K562 (cell line): ENCODE results near the gene EFNA2. TPM values are rescaled to one million over a fixed set of nuclear protein-coding genes. Genes with fewer than 3 reads are reported as not detected.
A peak's percentile ranks its signal among the peaks of the same experiment; 100 is the strongest.

ENCODE experiments used
- FOS ChIP-seq: IDR thresholded peaks from 3 replicates; pipeline ENCODE4 v1.6.1; 2011; ENCODE audit not compliant: insufficient read length; ENCODE audit errors: extremely low read depth
- HNRNPH1 ChIP-seq: fragments of 200-400 bp; formaldehyde crosslinking; optimal IDR thresholded peaks from 2 replicates; pipeline ENCODE3; 2017; ENCODE audit warnings: low read depth, mild to moderate bottlenecking, low read length, moderate library complexity
- JUN ChIP-seq, 2 experiments: sonication (generic) in 1 of 2; formaldehyde crosslinking in 1 of 2; IDR thresholded peaks; 2 replicates each; pipeline versions ENCODE4 v1.6.1 to v1.8.0; 2012 to 2022; ENCODE audit warnings: borderline replicate concordance in 2 of 2, mild to moderate bottlenecking in 2 of 2, improper control_type of control experiment in 1 of 2, low read depth in 1 of 2, low read length in 1 of 2, missing genetic modification reagents in 1 of 2
- MAZ ChIP-seq, 2 experiments: fragments of 450-650 bp in 1 of 2; sonication (generic) in 1 of 2; formaldehyde crosslinking; IDR thresholded peaks in 1 of 2; conservative IDR thresholded peaks in 1 of 2; 2 replicates each; pipeline versions ENCODE4 v1.4.0 to v1.5.0; 2020; ENCODE audit warnings: mild to moderate bottlenecking in 1 of 2, missing genetic modification reagents in 1 of 2
- MITF ChIP-seq: IDR thresholded peaks from 2 replicates; pipeline ENCODE4 v1.6.1; 2014; ENCODE audit warnings: antibody characterized with exemption
- NCOA6 ChIP-seq: fragments of 450-650 bp; IDR thresholded peaks from 2 replicates; pipeline ENCODE4 v1.6.1; 2017; ENCODE audit warnings: mild to moderate bottlenecking
- NCOR1 ChIP-seq: fragments of 450-650 bp; IDR thresholded peaks from 2 replicates; pipeline ENCODE4 v1.6.1; 2016; ENCODE audit warnings: mild to moderate bottlenecking, moderate library complexity
- POLR2AphosphoS5 ChIP-seq: IDR thresholded peaks from 2 replicates; pipeline ENCODE4 v1.6.1; 2011; ENCODE audit warnings: mild to moderate bottlenecking, low read depth, low read length, moderate library complexity; ENCODE audit not compliant: control insufficient read depth, insufficient read depth
- POLR2G ChIP-seq: fragments of 200-400 bp; formaldehyde crosslinking; IDR thresholded peaks from 2 replicates; pipeline ENCODE4 v1.6.1; 2017; ENCODE audit warnings: low read depth, mild to moderate bottlenecking, antibody characterized with exemption, low read length, moderate library complexity
- SETDB1 ChIP-seq: IDR thresholded peaks from one replicate; pipeline ENCODE4 v1.6.1; 2012; ENCODE audit warnings: low read length, control low read depth, inconsistent platforms
- SOX6 ChIP-seq: fragments of 450-650 bp; IDR thresholded peaks from 2 replicates; pipeline ENCODE4 v1.6.1; 2014; ENCODE audit warnings: mild to moderate bottlenecking
- TAF1 ChIP-seq: IDR thresholded peaks from 2 replicates; pipeline ENCODE4 v1.6.1; 2011; ENCODE audit warnings: mild to moderate bottlenecking, low read length, moderate library complexity; ENCODE audit not compliant: insufficient read depth, control insufficient read depth, severe bottlenecking; ENCODE audit errors: extremely low read depth
- XRCC5 ChIP-seq: fragments of 200-400 bp; formaldehyde crosslinking; IDR thresholded peaks from 2 replicates; pipeline ENCODE4 v1.6.1; 2017; ENCODE audit warnings: low read depth, mild to moderate bottlenecking, low read length
- polyA plus RNA-seq, 8 experiments: library from polyadenylated mRNA; depleted of rRNA in 4 of 8; stranded (reverse) in 5 of 8; unstranded in 3 of 8; fragments of >200 nt; fragmentation: Nextera tagmentation in 2 of 8; fragmentation: Illumina TruSeq in 1 of 8; extraction: Ambion mirVana in 2 of 8; extraction: Trizol in 1 of 8; gene quantifications; 2 replicates each; pipeline versions ENCODE4 v1.2.1 to v1.2.3, GENCODE V29; 2011 to 2014; ENCODE audit warnings: inconsistent platforms in 1 of 8, missing spikeins in 1 of 8
- total RNA-seq, 7 experiments: library from RNA; depleted of rRNA in 6 of 7; stranded (reverse); fragments of >200 nt in 6 of 7; fragmentation: Illumina TruSeq in 2 of 7; extraction: Trizol in 2 of 7; gene quantifications; 2 replicates each; pipeline versions ENCODE4 v1.2.1 to v1.2.3, GENCODE V29; 2011 to 2021; ENCODE audit warnings: low replicate concordance in 1 of 7
- TF ChIP-seq, protein P1 (sequence below), 3 experiments: fragments of 200-800 bp in 1 of 3; sonication (Bioruptor generic) in 1 of 3; sonication (generic) in 1 of 3; formaldehyde crosslinking in 1 of 3; IDR thresholded peaks; 2 replicates each; pipeline versions ENCODE4 v1.6.1 to v1.8.0; 2016 to 2022; ENCODE audit warnings: mild to moderate bottlenecking in 2 of 3, missing compliant biosample characterization in 2 of 3, missing genetic modification characterization in 2 of 3, missing genetic modification reagents in 1 of 3
- TF ChIP-seq, protein P2 (sequence below): fragments of 200-400 bp; formaldehyde crosslinking; IDR thresholded peaks from 2 replicates; pipeline ENCODE4 v1.6.1; 2017; ENCODE audit warnings: mild to moderate bottlenecking, low read depth, low read length, moderate library complexity

The EFNA2 gene
- total and polyA plus RNA-seq, 9 of the 15 experiments (the other 6 are each of a cell fraction or from before 2014, with no cell fraction given), result 0.11 to 0.44 (median 0.15) TPM; not detected in 6

DNA sequence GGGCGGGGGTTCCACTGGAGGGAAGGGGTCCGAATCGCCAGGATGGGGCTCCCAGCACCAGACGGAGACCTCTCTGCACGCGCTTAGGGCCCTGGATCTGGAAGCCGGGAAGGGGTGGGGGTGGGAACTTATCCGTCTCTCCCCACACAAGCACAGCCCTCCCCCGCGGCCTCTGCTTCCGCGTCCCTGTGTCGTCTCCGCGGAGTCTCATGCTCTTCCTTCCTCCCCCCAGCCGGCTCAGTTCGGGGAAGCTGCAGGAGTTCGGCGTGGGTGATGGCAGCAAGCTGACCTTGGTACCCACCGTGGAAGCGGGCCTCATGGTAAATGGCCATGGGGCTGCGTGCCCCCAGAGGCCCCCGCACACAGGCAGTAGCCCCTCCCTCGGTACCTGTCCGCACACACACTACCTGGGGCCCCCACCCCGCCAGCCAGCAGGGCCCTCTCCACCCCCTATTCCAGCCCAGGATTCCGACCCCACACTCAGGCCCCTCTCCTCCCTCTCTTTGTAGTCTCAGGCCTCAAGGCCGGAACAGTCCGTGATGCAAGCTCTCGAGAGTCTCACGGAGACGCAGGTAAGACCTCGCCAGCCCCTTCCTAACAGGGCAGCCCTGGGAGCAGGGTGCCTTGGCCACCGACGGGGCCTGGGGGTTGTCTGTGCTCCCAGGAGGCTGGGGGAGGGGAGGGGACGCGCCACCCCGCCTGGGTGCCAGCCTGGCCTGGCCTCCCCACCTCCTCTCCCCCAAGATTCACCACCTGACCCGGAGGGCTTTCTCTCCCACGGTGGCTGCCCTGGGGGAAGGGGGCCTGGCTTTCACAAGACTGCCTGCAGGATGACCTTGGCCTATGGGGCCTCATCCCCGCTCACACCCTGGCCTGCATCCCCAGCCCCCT is 34.1 kb upstream of the EFNA2 start (continued):
- TF ChIP-seq FOS (no peak), TAF1 (peak; percentile 56), POLR2G (peak; percentile 74), SETDB1 (no peak), JUN (IDR thresholded peaks at IDR 0.05; ENCODE audit: borderline replicate concordance, low read depth, low read length) (no peak), JUN (CRISPR knock-in tag; IDR thresholded peaks at IDR 0.05; ENCODE audit: borderline replicate concordance) (no peak), MAZ (CRISPR knock-in tag; conservative IDR thresholded peaks at IDR 0.05 in 1 of 2, IDR thresholded peaks at IDR 0.05 in 1 of 2) (peak in 1 of 2 experiments; percentile 7; a peak in 2 of 4 replicates), POLR2AphosphoS5 (peak; percentile 40; the same call in 1 of the 2 replicates), NCOA6 (no peak), SOX6 (peak; percentile 37; the same call in 1 of the 2 replicates), HNRNPH1 (no peak), XRCC5 (no peak), MITF (no peak), NCOR1 (0 out of 2 replicates have a peak, but pooled peaks have one; percentile 5)
- TF ChIP-seq, protein P1, sequence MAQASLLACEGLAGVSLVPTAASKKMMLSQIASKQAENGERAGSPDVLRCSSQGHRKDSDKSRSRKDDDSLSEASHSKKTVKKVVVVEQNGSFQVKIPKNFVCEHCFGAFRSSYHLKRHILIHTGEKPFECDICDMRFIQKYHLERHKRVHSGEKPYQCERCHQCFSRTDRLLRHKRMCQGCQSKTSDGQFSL (CRISPR knock-in tag; IDR thresholded peaks at IDR 0.05), result peak; percentile 13; the same call in 1 of the 2 replicates
- TF ChIP-seq, protein P1 (tag; IDR thresholded peaks at IDR 0.05), result no peak
- TF ChIP-seq, protein P2, sequence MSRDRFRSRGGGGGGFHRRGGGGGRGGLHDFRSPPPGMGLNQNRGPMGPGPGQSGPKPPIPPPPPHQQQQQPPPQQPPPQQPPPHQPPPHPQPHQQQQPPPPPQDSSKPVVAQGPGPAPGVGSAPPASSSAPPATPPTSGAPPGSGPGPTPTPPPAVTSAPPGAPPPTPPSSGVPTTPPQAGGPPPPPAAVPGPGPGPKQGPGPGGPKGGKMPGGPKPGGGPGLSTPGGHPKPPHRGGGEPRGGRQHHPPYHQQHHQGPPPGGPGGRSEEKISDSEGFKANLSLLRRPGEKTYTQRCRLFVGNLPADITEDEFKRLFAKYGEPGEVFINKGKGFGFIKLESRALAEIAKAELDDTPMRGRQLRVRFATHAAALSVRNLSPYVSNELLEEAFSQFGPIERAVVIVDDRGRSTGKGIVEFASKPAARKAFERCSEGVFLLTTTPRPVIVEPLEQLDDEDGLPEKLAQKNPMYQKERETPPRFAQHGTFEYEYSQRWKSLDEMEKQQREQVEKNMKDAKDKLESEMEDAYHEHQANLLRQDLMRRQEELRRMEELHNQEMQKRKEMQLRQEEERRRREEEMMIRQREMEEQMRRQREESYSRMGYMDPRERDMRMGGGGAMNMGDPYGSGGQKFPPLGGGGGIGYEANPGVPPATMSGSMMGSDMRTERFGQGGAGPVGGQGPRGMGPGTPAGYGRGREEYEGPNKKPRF, result no peak
